ENCODE measurements around the gene RCAN3.
"Not testable (repeated sequence)": the region's sequence is repeated elsewhere in the genome, so short reads cannot be mapped to it uniquely, and the experiment has no call there.

RCAN3 gene

GRCh38 chr1:24544239-24544638, 41.6 kb downstream of the RCAN3 start:
- no peaks in the 10 kb centered on the region for H4K20me1 ChIP-seq (ENCODE audit: insufficient read depth, low read length)
- no peak overlapping the region for H3K27ac ChIP-seq (ENCODE audit: low read length)
- H3K27me3 ChIP-seq (replicated peaks; ENCODE audit: insufficient read depth, low read length): no peaks in the 10 kb centered on the region
- H3K9me3 ChIP-seq (replicated peaks; ENCODE audit: insufficient read depth, low read length): no peaks in the 10 kb centered on the region
- peaks cover 11% of the 10 kb centered on the region; the same call in 1 of the 2 replicates for H3K4me1 ChIP-seq (ENCODE audit: low read length)
- no peaks in the 10 kb centered on the region for H3F3A ChIP-seq (ENCODE audit: insufficient read depth, low read length)
- H3K9me2 ChIP-seq (replicated peaks; ENCODE audit: insufficient read depth, low read length): no peaks in the 10 kb centered on the region
- no peak for DNase-seq
- H2AFZ ChIP-seq (ENCODE audit: low read length): no peak overlapping the region
- no peaks in the 10 kb centered on the region for H3K36me3 ChIP-seq (replicated peaks; ENCODE audit: insufficient read depth, low read length)
- H3K79me2 ChIP-seq (ENCODE audit: low read length): no peaks in the 10 kb centered on the region
- no peak overlapping the region for H3K4me2 ChIP-seq (ENCODE audit: low read depth, low read length)
- no peak overlapping the region for H3K9ac ChIP-seq (ENCODE audit: low read length)
- TF ChIP-seq CTCF (IDR thresholded peaks at IDR 0.05; ENCODE audit: low read length) (no peak), EZH2 (optimal IDR thresholded peaks at IDR 0.05; ENCODE audit: low read depth, low read length) (no peak), EZH2phosphoT487 (IDR thresholded peaks at IDR 0.05; ENCODE audit: low read length) (no peak)
- no peak overlapping the region for H3K4me3 ChIP-seq (ENCODE audit: low read length)

- Histone ChIP-seq H3K9ac (ENCODE audit: low read length) (no peak overlapping the region), H3K4me2 (ENCODE audit: low read depth, low read length) (no peak overlapping the region), H3K27ac (ENCODE audit: low read length) (no peak overlapping the region), H4K20me1 (ENCODE audit: insufficient read depth, low read length) (no peaks in the 10 kb centered on the region), H3K79me2 (ENCODE audit: low read length) (no peaks in the 10 kb centered on the region), H3K27me3 (replicated peaks; ENCODE audit: insufficient read depth, low read length) (no peaks in the 10 kb centered on the region), H3K4me3 (ENCODE audit: low read length) (no peak overlapping the region), H3F3A (ENCODE audit: insufficient read depth, low read length) (no peaks in the 10 kb centered on the region), H3K9me2 (replicated peaks; ENCODE audit: insufficient read depth, low read length) (no peaks in the 10 kb centered on the region), H2AFZ (ENCODE audit: low read length) (no peak overlapping the region), H3K9me3 (replicated peaks; ENCODE audit: insufficient read depth, low read length) (no peaks in the 10 kb centered on the region), H3K36me3 (replicated peaks; ENCODE audit: insufficient read depth, low read length) (no peaks in the 10 kb centered on the region), H3K4me1 (ENCODE audit: low read length) (peaks cover 10% of the 10 kb centered on the region; the same call in 1 of the 2 replicates)
- DNase-seq: no peak
- TF ChIP-seq CTCF (IDR thresholded peaks at IDR 0.05; ENCODE audit: low read length) (no peak), EZH2 (optimal IDR thresholded peaks at IDR 0.05; ENCODE audit: low read depth, low read length) (no peak), EZH2phosphoT487 (IDR thresholded peaks at IDR 0.05; ENCODE audit: low read length) (no peak)
Observed at GRCh38 chr1:24545662-24546061, 43.0 kb downstream of the RCAN3 start.

GRCh38 chr1:24547195-24547594, 44.6 kb downstream of the RCAN3 start:
- H3K4me2 ChIP-seq (ENCODE audit: low read depth, low read length): no peak overlapping the region
- no peaks in the 10 kb centered on the region for H3K4me1 ChIP-seq (ENCODE audit: low read length)
- H4K20me1 ChIP-seq (ENCODE audit: insufficient read depth, low read length): no peaks in the 10 kb centered on the region
- no peaks in the 10 kb centered on the region for H3K9me2 ChIP-seq (replicated peaks; ENCODE audit: insufficient read depth, low read length)
- H3K4me3 ChIP-seq (ENCODE audit: low read length): no peak overlapping the region
- H3K9me3 ChIP-seq (replicated peaks; ENCODE audit: insufficient read depth, low read length): no peaks in the 10 kb centered on the region
- TF ChIP-seq EZH2 (optimal IDR thresholded peaks at IDR 0.05; ENCODE audit: low read depth, low read length): no peak
- H3K9ac ChIP-seq (ENCODE audit: low read length): no peak overlapping the region
- no peaks in the 10 kb centered on the region for H3K27me3 ChIP-seq (replicated peaks; ENCODE audit: insufficient read depth, low read length)
- no peaks in the 10 kb centered on the region for H3K36me3 ChIP-seq (replicated peaks; ENCODE audit: insufficient read depth, low read length)
- no peaks in the 10 kb centered on the region for H3F3A ChIP-seq (ENCODE audit: insufficient read depth, low read length)
- no peak overlapping the region for H3K27ac ChIP-seq (ENCODE audit: low read length)
- H3K79me2 ChIP-seq (ENCODE audit: low read length): no peaks in the 10 kb centered on the region
- DNase-seq: no peak
- H2AFZ ChIP-seq (ENCODE audit: low read length): no peak overlapping the region

GRCh38 chr1:24548070-24548469, 45.4 kb downstream of the RCAN3 start:
- H3K36me3 ChIP-seq (replicated peaks; ENCODE audit: insufficient read depth, low read length): no peaks in the 10 kb centered on the region
- no peak overlapping the region for H3K4me2 ChIP-seq (ENCODE audit: low read depth, low read length)

GRCh38 chr1:24549210-24549609, 46.6 kb downstream of the RCAN3 start:
- H3K4me1 ChIP-seq (ENCODE audit: low read length); H3K9me3 ChIP-seq (replicated peaks; ENCODE audit: insufficient read depth, low read length); H3K36me3 ChIP-seq (replicated peaks; ENCODE audit: insufficient read depth, low read length); H3K4me2 ChIP-seq (ENCODE audit: low read depth, low read length); H3F3A ChIP-seq (ENCODE audit: insufficient read depth, low read length); H3K4me3 ChIP-seq (ENCODE audit: low read length); H4K20me1 ChIP-seq (ENCODE audit: insufficient read depth, low read length); DNase-seq; H3K9me2 ChIP-seq (replicated peaks; ENCODE audit: insufficient read depth, low read length); H3K79me2 ChIP-seq (ENCODE audit: low read length); H3K9ac ChIP-seq (ENCODE audit: low read length); H3K27ac ChIP-seq (ENCODE audit: low read length); H2AFZ ChIP-seq (ENCODE audit: low read length); H3K27me3 ChIP-seq (replicated peaks; ENCODE audit: insufficient read depth, low read length): not testable (repeated sequence)

More at GRCh38 chr1:24548070-24548469, 45.4 kb downstream of the RCAN3 start:
- Histone ChIP-seq H3K79me2 (ENCODE audit: low read length) (no peaks in the 10 kb centered on the region), H3K4me3 (ENCODE audit: low read length) (no peak overlapping the region), H3F3A (ENCODE audit: insufficient read depth, low read length) (no peaks in the 10 kb centered on the region), H3K27ac (ENCODE audit: low read length) (no peak overlapping the region), H3K27me3 (replicated peaks; ENCODE audit: insufficient read depth, low read length) (no peaks in the 10 kb centered on the region), H3K9ac (ENCODE audit: low read length) (no peak overlapping the region), H4K20me1 (ENCODE audit: insufficient read depth, low read length) (no peaks in the 10 kb centered on the region), H3K9me3 (replicated peaks; ENCODE audit: insufficient read depth, low read length) (no peaks in the 10 kb centered on the region), H3K9me2 (replicated peaks; ENCODE audit: insufficient read depth, low read length) (no peaks in the 10 kb centered on the region), H3K4me1 (ENCODE audit: low read length) (no peaks in the 10 kb centered on the region), H2AFZ (ENCODE audit: low read length) (no peak overlapping the region)
- no peak for DNase-seq
- TF ChIP-seq CTCF (IDR thresholded peaks at IDR 0.05; ENCODE audit: low read length): no peak
- TF ChIP-seq EZH2 (optimal IDR thresholded peaks at IDR 0.05; ENCODE audit: low read depth, low read length): no peak
- no peak for TF ChIP-seq EZH2phosphoT487 (IDR thresholded peaks at IDR 0.05; ENCODE audit: low read length)

Data from MM.1S (cell line).